HG03108 (cell line): ENCODE measurements around the gene UBR3.
"Not testable (repeated sequence)": the region's sequence is repeated elsewhere in the genome, so short reads cannot be mapped to it uniquely, and the experiment has no call there.

ENCODE experiments used
- ATAC-seq: cut with Tn5 transposase; IDR thresholded peaks from one replicate; pipeline ENCODE4 v1.9.1; 2021; ENCODE audit warnings: moderate library complexity; ENCODE audit not compliant: unreplicated experiment

The UBR3 gene

DNA sequence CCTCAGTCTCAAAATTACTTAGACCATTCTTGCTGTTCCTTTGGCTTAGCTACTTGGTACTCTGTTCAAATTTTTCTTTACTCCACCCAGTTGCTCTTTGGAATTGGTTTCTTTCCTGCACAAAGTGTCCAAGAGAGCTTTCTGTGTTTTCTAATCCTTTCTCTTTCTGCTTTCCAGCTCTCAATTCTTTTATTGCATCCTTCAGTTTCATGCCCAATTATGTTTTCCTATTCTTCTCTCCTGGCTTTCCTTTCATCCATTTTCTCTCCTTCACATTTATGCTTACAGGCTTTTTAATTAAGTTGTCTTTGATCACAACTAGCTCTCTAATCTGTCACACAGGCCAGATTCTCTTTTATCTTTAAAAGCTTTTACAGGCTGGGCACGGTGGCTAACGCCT, 38.2 kb downstream of the UBR3 start:
- no peak for ATAC-seq

- ATAC-seq = not testable (repeated sequence)
Observed at GRCh38 chr2:169866230-169866629, 39.0 kb downstream of the UBR3 start.

- ATAC-seq = no peak
Observed at GRCh38 chr2:169867579-169867978, 40.3 kb downstream of the UBR3 start.

GRCh38 chr2:169868951-169869350, 41.7 kb downstream of the UBR3 start:
- ATAC-seq = no peak

DNA sequence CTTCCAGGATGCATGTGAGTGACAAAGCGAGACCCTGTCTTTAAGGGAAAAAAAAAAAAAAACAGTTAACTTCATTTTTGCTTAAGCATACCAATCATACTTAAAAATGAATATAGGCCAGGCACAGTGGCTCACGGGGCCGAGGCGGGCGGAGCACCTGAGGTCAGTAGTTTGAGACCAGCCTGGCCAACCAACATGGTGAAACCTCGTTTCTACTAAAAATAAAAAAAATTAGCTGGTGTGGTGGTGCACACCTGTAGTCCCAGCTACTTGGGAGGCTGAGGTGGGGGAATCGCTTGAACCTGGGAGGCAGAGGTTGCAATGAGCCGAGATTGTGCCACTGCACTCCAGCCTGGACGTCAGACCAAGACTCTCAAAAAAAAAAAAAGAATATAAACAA, 44.1 kb downstream of the UBR3 start:
- ATAC-seq = not testable (repeated sequence)

GRCh38 chr2:169871994-169872393, 44.7 kb downstream of the UBR3 start:
- ATAC-seq = no peak

- ATAC-seq = no peak
Observed at GRCh38 chr2:169877398-169877797, 50.1 kb downstream of the UBR3 start.

- ATAC-seq = no peak
Observed at GRCh38 chr2:169887120-169887519, 59.9 kb downstream of the UBR3 start.

DNA sequence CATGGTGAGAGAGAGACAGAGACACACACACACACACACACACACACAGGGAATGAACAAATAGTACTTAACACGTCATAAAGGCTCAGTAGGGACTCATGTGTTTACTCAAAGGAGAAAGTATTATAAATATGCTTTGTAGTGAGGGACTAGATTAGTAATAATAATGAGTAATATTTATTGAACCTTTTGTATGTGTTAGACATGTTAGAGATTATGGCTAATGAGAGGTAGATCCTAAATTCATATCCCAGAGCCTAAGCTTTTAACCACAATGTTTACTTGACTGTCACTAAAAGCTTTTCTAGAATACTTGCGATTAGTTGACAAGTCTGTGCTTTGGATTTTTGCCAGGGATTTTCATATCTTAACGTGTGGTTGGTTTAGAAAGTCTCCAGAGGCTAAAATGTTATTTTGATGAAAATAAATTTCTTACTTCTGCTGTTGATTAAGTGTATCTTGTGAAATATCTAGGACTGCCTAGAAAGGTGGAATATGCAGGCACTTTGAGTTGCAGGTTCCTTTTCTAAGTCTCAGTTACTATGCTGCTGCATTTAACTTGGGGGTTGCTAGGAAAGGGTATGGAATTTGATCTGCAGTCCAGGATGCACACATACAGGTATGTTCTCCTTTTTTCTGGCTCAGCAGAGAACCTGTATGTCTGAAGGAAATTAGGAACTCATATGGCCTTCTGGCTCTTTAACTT, 64.5 kb downstream of the UBR3 start:
- ATAC-seq = no peak

DNA sequence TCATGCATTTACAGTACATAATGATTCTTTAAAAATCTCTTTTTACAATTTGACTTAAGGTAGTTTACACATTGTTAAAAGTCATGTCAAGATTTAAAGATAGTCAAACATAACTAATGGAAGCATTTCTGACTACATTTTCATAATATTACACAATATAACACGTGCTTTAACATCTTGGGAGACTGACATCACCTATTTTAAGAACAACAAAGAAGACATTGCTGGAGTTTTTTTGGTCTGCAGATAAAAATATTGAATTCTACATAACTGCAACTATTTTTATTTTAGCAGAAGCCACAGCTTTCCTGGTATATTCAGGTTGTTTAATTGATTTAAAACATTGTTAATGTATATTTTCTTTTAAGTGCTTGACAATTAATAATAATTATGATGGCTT, 65.7 kb downstream of the UBR3 start:
- ATAC-seq = no peak

DNA sequence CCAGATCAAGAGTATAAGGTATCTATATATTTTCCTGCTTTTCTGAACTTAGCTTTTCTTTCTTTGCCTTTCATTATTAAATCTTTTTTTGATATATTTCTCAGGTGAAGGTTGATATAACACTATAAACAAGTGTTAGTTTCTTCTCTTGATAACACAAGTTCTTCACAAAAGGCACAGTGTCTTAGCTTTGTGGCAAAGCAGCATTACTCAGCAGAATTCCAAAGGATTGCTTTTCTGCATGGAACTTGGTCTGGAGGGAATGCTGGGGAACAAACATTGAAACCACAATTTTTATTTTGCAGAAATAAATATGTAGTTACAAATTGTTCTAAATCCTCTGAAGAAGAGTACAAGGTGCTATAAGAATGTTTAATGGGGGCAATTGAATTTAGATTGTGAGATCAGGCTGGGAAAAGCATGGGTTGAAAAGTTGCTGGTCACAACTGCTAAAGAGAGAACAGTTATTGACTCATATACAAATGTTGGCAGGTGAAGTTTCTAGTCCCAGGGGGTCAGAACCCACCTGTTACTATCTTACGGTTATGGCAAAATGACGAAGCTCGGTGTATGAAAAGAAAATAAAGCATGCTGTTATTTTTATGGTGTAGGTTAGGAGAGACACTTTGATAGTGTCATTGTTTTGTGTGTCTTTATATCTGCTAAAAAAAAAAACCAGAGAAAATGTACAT, 68.2 kb downstream of the UBR3 start:
- ATAC-seq = no peak

GRCh38 chr2:169897834-169898233, 70.6 kb downstream of the UBR3 start:
- ATAC-seq = no peak

DNA sequence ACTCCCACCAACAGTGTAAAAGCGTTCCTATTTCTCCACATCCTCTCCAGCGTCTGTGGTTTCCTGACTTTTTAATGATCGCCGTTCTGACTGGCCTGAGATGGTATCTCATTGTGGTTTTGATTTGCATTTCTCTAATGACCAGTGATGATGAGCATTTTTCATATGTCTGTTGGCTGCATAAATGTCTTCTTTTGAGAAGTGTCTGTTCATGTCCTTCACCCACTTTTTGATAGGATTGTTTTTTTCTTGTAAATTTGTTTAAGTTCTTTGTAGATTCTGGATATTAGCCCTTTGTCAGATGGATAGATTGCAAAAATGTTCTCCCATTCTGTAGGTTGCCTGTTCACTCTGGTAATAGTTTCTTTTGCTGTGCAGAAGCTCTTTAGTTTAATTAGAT, 72.8 kb downstream of the UBR3 start:
- not testable (repeated sequence) for ATAC-seq

DNA sequence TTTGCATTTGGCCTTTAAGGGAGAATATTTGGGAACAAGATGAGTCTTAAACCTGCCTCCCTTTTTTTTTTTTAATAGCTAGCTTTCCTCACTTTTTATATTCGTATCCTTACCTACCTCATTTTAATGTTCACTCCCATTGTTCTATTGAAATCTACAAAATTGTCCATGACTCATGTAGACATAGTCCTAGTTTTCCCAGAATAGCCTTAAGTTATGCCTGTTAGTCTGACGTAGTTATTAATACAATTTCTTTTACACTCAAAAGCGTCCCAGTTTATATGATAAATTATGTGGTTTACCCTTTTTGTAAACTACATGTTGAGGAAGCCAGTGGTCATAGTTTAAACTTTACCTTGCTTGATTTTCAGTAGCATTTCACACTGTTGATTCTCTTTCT, 73.4 kb downstream of the UBR3 start:
- no peak for ATAC-seq

- no peak for ATAC-seq
Observed at GRCh38 chr2:169906731-169907130, 79.5 kb downstream of the UBR3 start.

- no peak for ATAC-seq
Observed at GRCh38 chr2:169909376-169909775, 82.1 kb downstream of the UBR3 start.

- ATAC-seq = no peak
Observed at GRCh38 chr2:169910109-169910799, 83.0 kb downstream of the UBR3 start.

DNA sequence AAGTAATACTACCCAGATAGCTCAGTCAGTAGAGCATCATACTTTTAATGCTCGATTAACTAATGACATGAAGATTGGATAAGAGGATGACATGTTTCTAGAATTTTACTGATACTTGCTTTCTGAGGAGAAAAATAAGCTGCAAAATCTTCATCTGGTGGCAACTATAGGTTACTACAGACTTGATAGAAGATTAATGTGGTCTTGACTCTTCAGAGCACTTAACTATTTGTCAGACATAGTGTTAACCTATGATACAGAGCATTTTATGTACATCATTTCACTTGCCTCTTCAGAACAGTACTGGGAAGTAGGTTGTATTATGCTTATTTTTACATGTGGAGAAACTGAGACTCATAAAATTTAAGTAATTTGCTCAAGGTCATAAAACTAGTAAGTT, 83.9 kb downstream of the UBR3 start:
- no peak for ATAC-seq

DNA sequence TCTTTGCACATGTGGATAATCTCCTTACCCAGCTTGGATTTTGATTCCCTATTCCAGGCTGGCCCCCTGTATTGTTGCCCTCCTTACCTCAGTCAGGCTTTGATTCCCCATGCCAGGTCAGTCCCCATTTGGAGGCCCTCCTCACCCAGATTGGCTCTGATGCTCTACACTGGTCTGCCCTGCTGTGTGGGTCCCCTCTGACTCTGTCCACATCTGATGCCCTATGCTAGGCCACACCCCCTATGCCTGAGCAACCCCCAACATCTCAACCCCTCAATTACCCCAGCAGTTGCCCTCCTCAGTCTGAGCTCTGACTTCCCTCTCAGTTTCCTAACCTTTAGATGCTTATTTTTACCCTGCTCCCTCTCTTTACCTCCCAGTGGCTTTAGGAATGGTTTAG, 89.4 kb downstream of the UBR3 start:
- no peak for ATAC-seq

DNA sequence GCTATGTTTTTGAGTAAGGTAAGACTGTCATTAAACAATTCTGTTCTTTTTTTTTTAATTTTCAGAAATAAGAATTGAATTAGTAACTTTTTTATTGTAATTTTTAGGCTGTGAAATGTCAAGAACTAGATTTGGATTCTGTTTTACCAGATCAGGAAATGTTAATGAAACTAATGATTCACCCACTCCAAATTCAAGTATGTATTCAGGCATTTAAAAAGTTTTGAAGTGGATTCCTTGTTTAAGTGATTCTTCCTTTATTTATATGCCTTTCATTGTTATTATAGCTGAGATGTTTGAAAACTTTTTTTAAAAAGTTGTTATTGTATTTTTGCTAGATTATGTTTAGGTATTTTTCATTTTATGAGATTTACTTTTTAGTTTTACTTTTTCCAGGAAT, 96.7 kb downstream of the UBR3 start:
- ATAC-seq = no peak

DNA sequence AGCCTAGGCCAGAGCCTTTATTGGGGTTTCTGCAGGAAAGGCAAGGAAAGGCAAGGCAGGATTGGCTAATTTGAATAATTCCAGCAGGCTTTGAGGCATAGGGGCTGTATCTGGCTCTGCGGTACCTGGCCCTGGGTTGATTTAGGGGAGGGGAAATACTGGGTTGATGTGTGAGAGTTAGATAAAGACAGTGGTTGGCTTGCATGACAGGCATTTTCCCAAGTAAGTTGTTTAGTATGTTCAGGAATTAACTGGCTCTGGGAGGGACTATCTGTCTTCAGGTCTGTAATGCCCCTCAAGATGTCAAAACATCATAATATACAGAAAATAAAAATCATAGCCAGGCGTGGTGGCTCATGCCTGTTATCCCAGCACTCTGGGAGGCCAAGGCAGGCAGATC, 98.7 kb downstream of the UBR3 start:
- ATAC-seq = no peak

GRCh38 chr2:169928463-169928864, 101.2 kb downstream of the UBR3 start:
- ATAC-seq = no peak
